ENCODE results near the gene MRC2.

DNA sequence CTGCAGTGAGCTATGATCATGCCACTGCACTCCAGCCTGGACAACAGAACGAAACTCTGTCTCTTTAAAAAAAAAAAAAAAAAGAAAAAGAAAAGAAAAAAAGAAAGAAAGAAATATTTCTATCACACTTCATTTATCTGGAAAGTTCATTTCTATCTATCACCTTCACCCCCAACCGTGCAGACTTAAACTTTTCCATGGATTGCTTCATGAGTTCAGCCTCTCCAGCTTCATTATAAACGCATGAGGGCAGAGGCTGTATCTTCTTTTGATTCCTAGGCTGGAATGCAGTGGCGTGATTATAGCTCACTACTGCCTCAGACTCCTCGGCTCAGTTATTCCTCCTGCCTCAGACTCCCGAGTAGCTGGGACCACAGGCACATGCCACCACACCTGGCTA, 28.2 kb downstream of the MRC2 start:
- TF ChIP-seq, protein P1, sequence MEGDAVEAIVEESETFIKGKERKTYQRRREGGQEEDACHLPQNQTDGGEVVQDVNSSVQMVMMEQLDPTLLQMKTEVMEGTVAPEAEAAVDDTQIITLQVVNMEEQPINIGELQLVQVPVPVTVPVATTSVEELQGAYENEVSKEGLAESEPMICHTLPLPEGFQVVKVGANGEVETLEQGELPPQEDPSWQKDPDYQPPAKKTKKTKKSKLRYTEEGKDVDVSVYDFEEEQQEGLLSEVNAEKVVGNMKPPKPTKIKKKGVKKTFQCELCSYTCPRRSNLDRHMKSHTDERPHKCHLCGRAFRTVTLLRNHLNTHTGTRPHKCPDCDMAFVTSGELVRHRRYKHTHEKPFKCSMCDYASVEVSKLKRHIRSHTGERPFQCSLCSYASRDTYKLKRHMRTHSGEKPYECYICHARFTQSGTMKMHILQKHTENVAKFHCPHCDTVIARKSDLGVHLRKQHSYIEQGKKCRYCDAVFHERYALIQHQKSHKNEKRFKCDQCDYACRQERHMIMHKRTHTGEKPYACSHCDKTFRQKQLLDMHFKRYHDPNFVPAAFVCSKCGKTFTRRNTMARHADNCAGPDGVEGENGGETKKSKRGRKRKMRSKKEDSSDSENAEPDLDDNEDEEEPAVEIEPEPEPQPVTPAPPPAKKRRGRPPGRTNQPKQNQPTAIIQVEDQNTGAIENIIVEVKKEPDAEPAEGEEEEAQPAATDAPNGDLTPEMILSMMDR (IDR thresholded peaks at IDR 0.05; ENCODE audit: insufficient read depth, low read length, poor library complexity, severe bottlenecking) = no peak
- TF ChIP-seq EZH2phosphoT487 (conservative IDR thresholded peaks at IDR 0.05; ENCODE audit: low read length) = no peak
